ENCODE results near the gene POLR3F. TPM values are rescaled to one million over a fixed set of nuclear protein-coding genes. Genes with fewer than 3 reads are reported as not detected.

POLR3F gene
- polyA plus RNA-seq, 3 donors, result 4.1 to 6.7 (median 4.8) TPM

- Histone ChIP-seq H3K4me1 (ENCODE audit: control insufficient read depth in 1 of 2, insufficient read depth in 2 of 2, low read length in 2 of 2) (no peaks in the 10 kb centered on the region), H3K27me3 (ENCODE audit: control insufficient read depth in 2 of 2, insufficient read depth in 2 of 2, low read length in 2 of 2) (no peaks in the 10 kb centered on the region), H3K4me2 (replicated peaks; ENCODE audit: extremely low read depth, low read length, poor library complexity, severe bottlenecking) (no peak overlapping the region), H3K27ac (ENCODE audit: low read depth in 1 of 2, low read length in 2 of 2) (no peak overlapping the region), H4K20me1 (ENCODE audit: insufficient read depth, low read length) (no peaks in the 10 kb centered on the region), H3K9me3 (replicated peaks in 1 of 2; ENCODE audit: control insufficient read depth in 1 of 2, insufficient read depth in 1 of 2, low read length in 2 of 2) (no peaks in the 10 kb centered on the region), H3K4me3 (replicated peaks in 1 of 3; ENCODE audit: low read depth in 2 of 3, low read length in 3 of 3) (no peak overlapping the region), H3K79me2 (ENCODE audit: insufficient read depth, low read length) (no peaks in the 10 kb centered on the region), H3K36me3 (replicated peaks in 1 of 2; ENCODE audit: control insufficient read depth in 1 of 2, insufficient read depth in 2 of 2, low read length in 2 of 2) (peaks cover 88 to 98% of the 10 kb centered on the region in 2 donors), H2AFZ (ENCODE audit: insufficient read depth, low read depth, low read length, poor library complexity, severe bottlenecking) (no peak overlapping the region), H3K9ac (ENCODE audit: insufficient read depth, low read length, poor library complexity, severe bottlenecking) (no peak overlapping the region)
- DNase-seq, result no peak
- Mint-ChIP-seq H3K36me3 (peaks cover 69 to 84% of the 10 kb centered on the region in 2 donors), H3K27ac (no peak overlapping the region), H3K27me3 (ENCODE audit: low read depth in 3 of 3) (peaks cover 0 to 1% (median 0%) of the 10 kb centered on the region in 3 donors), H3K4me3 (no peak overlapping the region), H3K4me1 (no peaks in the 10 kb centered on the region), H3K9me3 (no peaks in the 10 kb centered on the region)
- TF ChIP-seq CTCF (IDR thresholded peaks at IDR 0.05), result no peak
- no CpG with 5 or more reads among the region's 1 CpG for WGBS (ENCODE audit: insufficient coverage)
- intact Hi-C loops (cut with micrococcal nuclease), result no loop called here
Observed at GRCh38 chr20:18477218-18477617, 10.0 kb downstream of the POLR3F start.

- H3K27me3 ChIP-seq (ENCODE audit: control insufficient read depth in 2 of 2, insufficient read depth in 2 of 2, low read length in 2 of 2), result no peaks in the 10 kb centered on the region
- DNase-seq, result no peak
- H3K9ac ChIP-seq (ENCODE audit: insufficient read depth, low read length, poor library complexity, severe bottlenecking), result no peak overlapping the region
- H4K20me1 ChIP-seq (ENCODE audit: insufficient read depth, low read length), result no peaks in the 10 kb centered on the region
- Mint-ChIP-seq H3K4me3 (no peak overlapping the region), H3K9me3 (no peaks in the 10 kb centered on the region), H3K27ac (no peak overlapping the region), H3K27me3 (ENCODE audit: low read depth in 3 of 3) (peaks cover 0 to 1% (median 0%) of the 10 kb centered on the region in 3 donors), H3K36me3 (peaks cover 72 to 90% of the 10 kb centered on the region in 2 donors), H3K4me1 (no peaks in the 10 kb centered on the region)
- no peaks in the 10 kb centered on the region for H3K4me1 ChIP-seq (ENCODE audit: control insufficient read depth in 1 of 2, insufficient read depth in 2 of 2, low read length in 2 of 2)
- intact Hi-C loops (cut with micrococcal nuclease), result no loop called here
- no CpG with 5 or more reads among the region's 1 CpG for WGBS (ENCODE audit: insufficient coverage)
- no peak overlapping the region for H2AFZ ChIP-seq (ENCODE audit: insufficient read depth, low read depth, low read length, poor library complexity, severe bottlenecking)
- H3K9me3 ChIP-seq (replicated peaks in 1 of 2; ENCODE audit: control insufficient read depth in 1 of 2, insufficient read depth in 1 of 2, low read length in 2 of 2), result no peaks in the 10 kb centered on the region
- no peak overlapping the region for H3K27ac ChIP-seq (ENCODE audit: low read depth in 1 of 2, low read length in 2 of 2)
- TF ChIP-seq CTCF (IDR thresholded peaks at IDR 0.05), result no peak
- peaks cover 89 to 100% of the 10 kb centered on the region in 2 donors for H3K36me3 ChIP-seq (replicated peaks in 1 of 2; ENCODE audit: control insufficient read depth in 1 of 2, insufficient read depth in 2 of 2, low read length in 2 of 2)
- H3K4me2 ChIP-seq (replicated peaks; ENCODE audit: extremely low read depth, low read length, poor library complexity, severe bottlenecking), result no peak overlapping the region
- H3K79me2 ChIP-seq (ENCODE audit: insufficient read depth, low read length), result no peaks in the 10 kb centered on the region
- no peak overlapping the region for H3K4me3 ChIP-seq (replicated peaks in 1 of 3; ENCODE audit: low read depth in 2 of 3, low read length in 3 of 3)
Observed at GRCh38 chr20:18477821-18478220, 10.6 kb downstream of the POLR3F start.
